AG10803 (cell line): ENCODE results near the gene MEP1A.
A peak's percentile ranks its signal among the peaks of the same experiment; 100 is the strongest.

ENCODE experiments used
- DNase-seq: peaks from one replicate; pipeline ENCODE4 v3.0.0; 2010; ENCODE audit warnings: low read depth
- H3K4me3 ChIP-seq: 2 replicates; pipeline ENCODE4 v1.5.1; 2011; ENCODE audit warnings: mild to moderate bottlenecking, low read length, control low read depth
- TF ChIP-seq, protein P1 (sequence below): conservative IDR thresholded peaks from 2 replicates; pipeline ENCODE4 v1.5.1; 2011; ENCODE audit warnings: mild to moderate bottlenecking, low read length, control low read depth, inconsistent platforms

Gene MEP1A

DNA sequence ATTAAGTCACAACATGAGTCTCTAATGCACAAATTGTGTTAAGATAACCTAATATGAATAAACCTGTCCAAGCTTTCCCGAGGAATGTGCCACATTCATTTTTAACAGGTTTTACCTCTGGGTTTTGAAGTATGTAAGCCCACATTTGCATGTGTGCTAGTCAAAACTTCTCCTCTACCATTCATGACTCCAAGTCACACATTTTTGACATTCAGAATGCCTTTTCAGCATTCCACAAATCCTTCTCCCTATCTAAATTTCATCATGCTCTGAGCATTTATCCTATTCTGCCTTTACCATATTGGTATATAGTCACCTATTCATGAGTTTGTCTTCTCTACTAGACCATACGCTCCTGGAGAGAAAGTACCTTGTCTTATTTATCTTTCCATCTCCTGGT lies 72.0 kb downstream of the MEP1A start:
- TF ChIP-seq, protein P1, sequence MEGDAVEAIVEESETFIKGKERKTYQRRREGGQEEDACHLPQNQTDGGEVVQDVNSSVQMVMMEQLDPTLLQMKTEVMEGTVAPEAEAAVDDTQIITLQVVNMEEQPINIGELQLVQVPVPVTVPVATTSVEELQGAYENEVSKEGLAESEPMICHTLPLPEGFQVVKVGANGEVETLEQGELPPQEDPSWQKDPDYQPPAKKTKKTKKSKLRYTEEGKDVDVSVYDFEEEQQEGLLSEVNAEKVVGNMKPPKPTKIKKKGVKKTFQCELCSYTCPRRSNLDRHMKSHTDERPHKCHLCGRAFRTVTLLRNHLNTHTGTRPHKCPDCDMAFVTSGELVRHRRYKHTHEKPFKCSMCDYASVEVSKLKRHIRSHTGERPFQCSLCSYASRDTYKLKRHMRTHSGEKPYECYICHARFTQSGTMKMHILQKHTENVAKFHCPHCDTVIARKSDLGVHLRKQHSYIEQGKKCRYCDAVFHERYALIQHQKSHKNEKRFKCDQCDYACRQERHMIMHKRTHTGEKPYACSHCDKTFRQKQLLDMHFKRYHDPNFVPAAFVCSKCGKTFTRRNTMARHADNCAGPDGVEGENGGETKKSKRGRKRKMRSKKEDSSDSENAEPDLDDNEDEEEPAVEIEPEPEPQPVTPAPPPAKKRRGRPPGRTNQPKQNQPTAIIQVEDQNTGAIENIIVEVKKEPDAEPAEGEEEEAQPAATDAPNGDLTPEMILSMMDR, result no peak
- H3K4me3 ChIP-seq, result no peak overlapping the region
- DNase-seq, result no peak

DNA sequence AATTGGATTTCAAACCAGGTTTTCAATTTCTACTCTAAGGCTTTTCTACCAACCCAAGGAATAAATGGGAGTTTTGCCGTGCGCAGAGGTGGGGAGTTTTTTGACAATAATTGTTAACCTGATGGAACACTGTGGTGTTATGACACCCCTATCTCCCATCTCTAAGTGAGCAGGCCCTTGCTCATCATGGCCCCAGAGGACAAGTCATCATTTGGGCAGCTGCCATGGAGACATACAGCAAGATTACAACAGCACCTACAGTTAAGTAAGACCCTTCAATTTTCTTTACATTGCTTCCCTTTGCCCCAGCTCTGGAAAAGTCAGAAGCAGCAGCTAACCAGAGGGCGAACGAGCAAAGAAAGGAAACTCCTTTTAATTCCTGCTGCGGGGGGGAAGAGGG lies 74.2 kb downstream of the MEP1A start:
- TF ChIP-seq, protein P1, result no peak
- no peak for DNase-seq
- H3K4me3 ChIP-seq, result no peak overlapping the region

DNA sequence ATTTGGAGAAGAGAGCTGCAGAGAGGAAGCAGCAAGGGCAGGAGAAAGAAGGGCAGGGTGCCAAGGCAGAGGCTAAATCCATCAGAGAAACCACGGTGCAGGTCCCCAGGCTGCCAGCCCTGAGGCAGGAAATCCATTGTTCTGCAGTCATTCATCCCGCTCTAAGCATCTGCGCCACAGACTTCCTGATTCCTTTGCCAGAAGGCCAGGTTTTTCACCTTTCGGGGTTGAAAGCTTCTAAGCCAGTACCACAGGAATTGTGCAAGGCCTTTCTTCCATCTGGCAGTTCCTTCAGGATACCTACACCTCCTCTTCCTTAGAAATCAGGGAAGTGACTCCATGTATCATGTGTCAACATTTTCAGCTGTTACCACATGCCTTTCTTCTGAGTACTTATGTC lies 82.9 kb downstream of the MEP1A start:
- DNase-seq, result peak; percentile 28
- H3K4me3 ChIP-seq, result no peak overlapping the region
- TF ChIP-seq, protein P1, result no peak

DNA sequence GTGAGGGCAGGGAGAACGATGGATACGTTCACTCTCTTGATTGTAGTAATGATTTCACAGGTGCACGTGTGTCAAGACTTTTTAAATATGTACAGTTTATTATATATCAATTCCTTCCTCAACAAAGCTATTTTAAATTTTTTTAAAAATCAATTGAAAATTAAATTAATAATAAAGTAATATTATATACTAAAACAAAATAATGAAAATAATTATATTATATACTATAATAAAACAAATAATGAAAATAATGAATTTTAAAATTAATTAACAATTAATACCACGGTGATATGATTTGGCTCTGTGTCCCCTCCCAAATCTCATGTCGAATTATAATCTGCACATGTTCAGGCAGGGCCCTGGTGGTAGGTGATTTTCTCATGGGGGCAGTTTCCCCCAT lies 85.8 kb downstream of the MEP1A start:
- no peak for DNase-seq
- H3K4me3 ChIP-seq, result no peak overlapping the region
- TF ChIP-seq, protein P1, result no peak

DNA sequence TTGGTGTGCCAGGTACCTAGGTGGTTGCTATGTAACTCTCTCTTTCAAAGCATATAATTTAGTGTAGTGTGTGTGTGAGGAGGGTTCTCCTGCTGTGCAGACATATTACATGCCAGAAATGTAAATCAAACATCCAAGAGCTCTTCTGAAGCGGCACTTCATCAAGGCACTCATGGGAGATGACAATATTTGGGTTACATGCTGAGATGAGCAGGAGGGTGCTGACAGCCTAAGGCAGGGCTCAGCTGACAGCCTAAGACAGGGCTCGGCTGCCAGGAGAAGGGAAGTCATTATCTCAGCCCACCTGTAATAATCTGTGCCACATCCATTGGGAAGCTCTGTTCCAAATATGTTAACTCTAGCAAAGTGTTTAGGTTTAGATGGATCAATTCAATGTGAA lies 89.5 kb downstream of the MEP1A start:
- no peak overlapping the region for H3K4me3 ChIP-seq
- TF ChIP-seq, protein P1, result no peak
- no peak for DNase-seq

DNA sequence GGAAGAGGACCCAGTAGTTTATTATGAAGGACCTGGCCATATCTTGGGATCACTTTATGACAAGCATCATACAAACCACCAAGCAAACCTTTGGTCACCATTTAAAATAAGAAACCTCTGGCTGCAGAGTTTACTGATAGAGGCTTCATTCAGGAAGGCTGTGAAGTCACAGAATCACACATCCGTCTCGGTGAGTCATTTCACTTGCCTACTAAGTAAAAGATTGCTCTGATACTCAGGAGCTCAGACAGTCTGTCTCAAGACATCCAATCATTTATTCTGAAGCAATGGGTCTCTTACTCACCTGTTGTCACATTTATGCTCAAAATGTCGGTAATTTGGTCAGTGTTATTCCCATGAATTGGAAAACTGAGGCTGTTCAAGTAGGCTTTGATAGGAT lies 94.8 kb downstream of the MEP1A start:
- TF ChIP-seq, protein P1, result no peak
- no peak for DNase-seq
- no peak overlapping the region for H3K4me3 ChIP-seq

DNA sequence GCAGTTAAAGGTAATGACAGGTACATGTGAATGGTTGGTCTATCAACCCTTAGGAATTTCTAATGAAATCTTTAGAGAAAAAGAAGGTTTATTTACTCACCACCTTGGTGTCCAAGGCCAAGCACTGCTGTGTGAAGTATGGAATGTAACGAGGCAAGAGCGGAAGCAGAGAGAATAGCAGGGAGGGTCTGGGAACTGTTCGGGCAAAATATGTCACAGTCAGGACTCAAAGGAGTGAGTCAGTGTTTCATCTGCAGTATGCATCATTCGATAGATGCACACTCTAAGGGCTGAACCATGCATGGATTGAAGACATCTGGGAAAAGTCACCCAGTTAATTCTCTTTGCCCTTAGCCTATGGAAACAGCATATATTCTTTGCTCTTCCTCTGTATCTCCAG lies 95.4 kb downstream of the MEP1A start:
- TF ChIP-seq, protein P1, result no peak
- no peak overlapping the region for H3K4me3 ChIP-seq
- no peak for DNase-seq
